NOMO-1 (cell line): ENCODE data around the gene CCDC182.

Experiments used
- DNase-seq, 2 experiments: peaks; one replicate each; lab custom pipeline; 2025; ENCODE audit not compliant: unreplicated experiment in 2 of 2; lab: John Stamatoyannopoulos, UW

The CCDC182 gene

DNA sequence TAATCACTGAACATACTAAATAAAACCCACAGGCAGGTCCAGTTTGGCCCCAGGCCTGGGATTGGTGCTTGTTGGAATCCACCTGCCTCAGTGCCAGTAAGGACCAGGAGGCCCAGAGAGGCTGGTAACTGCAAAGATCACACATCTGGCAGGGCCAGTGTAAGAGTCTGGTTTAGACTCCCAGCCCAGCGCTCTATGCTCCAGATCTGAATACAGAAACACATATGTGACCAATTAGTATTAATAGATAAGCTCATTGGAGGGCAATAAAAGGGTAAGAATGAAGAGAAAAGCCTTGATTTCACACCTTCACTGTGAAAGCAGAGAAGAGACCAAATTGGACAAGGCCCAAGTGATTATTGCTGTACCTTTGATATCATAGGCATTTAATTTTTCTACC is 13.6 kb upstream of the CCDC182 start:
- DNase-seq: no peak

DNA sequence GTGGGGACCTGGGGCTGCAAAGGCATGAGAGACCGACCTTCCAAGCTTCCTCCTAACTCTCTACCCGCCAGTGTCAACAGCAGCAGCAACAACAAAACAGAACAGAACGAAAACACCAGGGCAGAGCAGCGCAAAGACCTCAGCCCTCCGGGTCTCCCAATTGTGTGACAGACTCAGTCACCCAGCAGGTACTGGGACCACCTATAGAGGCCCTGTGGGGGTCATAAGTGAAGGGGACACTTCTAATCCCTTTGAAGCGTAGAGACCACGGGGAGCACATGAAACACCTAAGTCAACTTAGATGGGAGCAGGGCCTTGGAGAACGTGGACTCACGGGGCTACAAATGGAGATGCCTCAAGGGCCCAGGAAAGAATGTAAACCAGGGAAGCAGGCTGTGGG is 12.6 kb upstream of the CCDC182 start:
- DNase-seq: no peak

DNA sequence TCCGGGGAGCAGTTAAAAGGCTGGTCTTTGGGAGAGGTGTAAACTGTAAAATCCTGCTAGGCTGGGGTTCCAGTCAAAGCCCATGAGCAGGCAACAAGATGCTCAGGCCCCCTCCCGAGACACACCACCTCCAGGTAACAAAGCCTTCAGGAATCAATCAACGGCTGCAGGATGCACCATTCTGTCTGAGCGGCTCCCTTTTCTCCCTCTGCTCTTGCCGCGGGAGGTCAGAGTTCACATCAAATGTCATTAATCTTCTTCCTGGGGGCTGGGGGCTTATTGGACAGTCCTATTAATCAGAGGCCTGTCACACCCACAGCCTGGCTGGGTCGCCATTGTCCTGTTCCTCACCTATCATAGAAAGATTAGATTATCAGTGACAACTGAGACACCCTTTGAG is 11.9 kb upstream of the CCDC182 start:
- DNase-seq: no peak

DNA sequence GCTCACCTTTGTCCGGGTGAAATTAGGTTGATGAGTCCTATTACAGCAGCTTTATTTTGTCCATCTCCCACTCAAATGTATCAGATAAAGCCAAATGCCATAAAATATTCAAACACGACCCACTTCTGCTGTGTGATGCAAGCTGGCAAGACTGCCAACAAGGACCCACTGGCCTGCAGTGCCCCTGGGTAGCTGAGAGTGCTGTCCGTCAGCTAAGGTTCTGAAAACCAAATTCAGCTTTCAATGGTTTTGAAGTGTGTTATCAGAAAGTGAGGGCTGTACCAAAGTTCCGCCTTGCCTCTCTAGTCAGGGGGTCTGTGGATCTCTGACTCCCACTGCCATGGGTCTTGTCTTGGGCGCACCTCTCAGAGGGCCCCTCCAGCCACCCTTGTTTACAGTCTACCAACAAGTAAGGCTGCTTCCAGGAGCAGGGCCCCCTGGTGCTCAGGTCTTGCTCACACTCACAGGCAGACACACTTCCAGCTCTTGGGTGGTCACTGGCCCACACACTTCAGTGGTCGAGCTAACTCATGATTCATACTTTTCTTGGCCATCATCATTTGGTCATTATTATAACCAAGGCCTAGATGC is 10.5 kb upstream of the CCDC182 start:
- no peak for DNase-seq

GRCh38 chr17:57752031-57752905 is 7.2 kb upstream of the CCDC182 start:
- no peak for DNase-seq

DNA sequence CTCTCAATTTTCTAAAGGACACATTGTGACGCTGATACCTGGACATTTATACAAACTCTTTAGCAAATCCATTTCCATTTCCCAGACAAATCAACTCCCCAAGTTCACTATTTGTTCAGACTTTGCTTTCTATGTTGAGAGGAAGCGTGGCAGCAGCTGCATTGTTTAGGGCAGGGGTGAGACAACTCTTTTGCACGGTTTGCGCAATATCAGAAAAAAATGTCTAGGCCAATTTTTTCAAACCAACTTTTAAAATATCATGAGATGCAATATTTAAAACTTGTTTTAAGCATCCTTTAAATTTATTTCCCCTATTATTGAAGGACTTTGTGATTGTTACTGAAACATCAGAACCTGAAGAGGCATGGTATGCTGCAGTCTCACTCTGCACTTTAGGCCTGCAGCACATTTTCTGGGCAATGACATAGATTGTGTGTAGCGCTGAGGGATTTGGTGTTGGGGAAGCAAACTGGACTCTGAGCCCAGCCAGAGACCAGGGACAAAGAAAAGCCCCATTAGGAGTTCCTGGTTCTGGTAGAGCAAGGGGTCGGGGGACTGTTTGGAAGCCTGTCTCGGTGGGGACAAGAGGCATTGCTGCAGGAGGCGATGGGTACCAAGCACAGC is 6.4 kb upstream of the CCDC182 start:
- DNase-seq: peak; percentile 40 to 55

GRCh38 chr17:57750895-57751294 is 5.8 kb upstream of the CCDC182 start:
- no peak for DNase-seq

GRCh38 chr17:57750109-57750871 is 5.2 kb upstream of the CCDC182 start:
- peak; percentile 29 to 39 for DNase-seq

DNA sequence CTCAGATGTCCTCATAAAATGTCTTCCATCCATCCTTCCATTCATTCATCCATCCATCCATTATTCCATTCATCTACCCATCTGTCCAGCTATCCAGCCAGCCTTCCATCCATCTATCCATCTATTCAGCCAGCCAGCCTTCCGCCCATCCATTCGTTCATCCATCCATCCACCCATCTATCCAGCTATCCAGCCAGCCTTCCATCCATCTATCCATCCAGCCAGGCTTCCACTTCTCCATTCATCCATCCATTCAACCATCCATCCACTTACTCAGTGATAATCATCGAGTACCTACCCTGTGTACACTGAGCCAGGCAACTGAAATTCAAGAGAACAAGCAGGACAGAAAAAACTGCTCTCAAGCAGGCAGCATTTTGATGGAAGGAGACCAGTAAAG is 4.6 kb upstream of the CCDC182 start:
- no peak for DNase-seq

DNA sequence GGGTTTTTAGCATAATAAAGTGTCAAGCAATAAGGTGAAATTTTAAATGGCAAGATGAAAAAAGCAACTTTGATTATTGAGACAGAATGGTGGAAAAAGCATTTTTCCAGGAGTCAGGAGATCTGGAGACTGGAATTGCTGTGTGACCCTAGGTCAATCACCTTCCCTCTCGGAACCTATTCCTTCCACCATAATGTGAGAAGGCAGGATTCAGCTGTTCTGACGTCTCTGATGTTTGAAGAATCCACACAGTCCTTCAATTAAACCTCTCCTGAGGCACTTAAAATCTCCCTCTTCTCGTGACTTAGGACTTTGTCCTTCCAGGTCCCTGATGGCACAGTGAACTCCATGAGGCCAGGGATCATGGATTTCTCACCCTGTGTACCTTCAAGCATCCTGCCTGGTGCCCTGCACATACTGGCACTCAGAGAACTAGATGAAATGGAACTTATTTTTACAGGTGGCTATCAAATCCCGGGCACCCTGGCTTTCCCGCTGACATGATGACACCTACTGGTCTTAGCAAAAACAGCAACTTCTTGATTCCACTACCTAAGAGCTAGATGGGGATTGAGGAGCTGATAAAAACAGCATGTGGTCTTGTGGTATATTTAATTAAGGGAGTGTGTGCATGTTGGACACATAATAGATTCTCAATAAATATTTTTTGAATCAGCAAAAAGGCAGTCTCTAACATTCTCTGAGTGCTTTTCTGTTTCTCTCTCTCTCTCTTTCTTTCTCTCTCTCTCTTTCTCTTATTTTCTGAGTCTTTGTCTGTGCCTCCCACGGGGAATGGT is 2.3 kb upstream of the CCDC182 start:
- peak; percentile 47 to 58 for DNase-seq

DNA sequence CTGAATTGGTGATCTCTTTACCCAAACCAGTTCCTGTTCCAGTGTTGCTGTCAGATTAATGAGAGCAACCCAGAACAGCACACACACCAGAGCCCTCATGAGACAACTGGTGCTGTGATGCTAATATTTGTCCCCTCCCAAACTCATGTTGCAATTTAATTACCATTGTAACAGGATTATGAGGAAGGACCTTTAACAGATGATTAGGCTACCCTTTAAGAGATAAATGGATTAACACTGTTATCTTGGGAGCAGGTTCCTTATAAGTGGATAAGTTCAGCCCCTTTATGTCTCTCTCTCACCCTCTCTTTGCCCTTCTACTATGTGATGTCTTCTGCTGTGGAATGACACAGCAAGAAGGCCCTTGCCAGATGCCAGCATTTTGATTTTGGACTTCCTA is 1.1 kb upstream of the CCDC182 start:
- DNase-seq: no peak

GRCh38 chr17:57744195-57745170 is 616 bp downstream of the CCDC182 start:
- peak; percentile 68 to 76 for DNase-seq

DNA sequence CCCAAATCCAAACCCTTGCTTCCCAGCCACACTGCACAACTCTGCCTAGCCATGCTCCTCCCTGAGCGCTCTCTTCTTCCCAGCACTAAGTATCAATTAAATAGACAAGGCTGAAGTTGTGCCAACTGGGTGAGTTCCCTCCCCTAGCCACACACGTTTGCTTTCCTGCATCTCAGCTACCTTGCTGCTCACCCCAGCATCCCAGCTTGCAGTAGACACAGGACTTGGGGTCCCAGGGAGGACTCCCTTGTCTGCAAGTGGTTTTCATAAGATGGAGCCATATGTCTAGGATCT is 4.9 kb downstream of the CCDC182 start:
- no peak for DNase-seq

GRCh38 chr17:57739402-57740234 is 5.5 kb downstream of the CCDC182 start:
- peak; percentile 40 to 41 for DNase-seq

DNA sequence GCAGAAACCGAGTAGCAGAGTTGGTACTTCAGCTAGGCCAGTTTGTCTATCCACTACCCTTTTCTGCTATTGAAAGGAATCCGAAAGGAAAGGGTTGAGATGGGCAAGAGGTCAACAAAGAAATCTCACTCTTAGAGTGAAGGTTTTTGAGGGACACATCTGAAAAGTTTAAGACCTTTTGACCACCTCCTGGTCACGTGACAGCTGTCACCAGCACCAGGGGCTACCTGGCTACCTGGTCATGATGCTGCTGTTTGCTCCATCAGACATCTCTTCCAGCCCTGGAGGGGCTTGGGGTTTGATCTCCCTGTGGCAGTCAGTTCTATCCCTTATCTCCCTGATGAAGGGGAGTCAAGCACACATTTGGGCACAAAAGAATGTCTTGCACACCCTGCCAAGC is 7.6 kb downstream of the CCDC182 start:
- no peak for DNase-seq

DNA sequence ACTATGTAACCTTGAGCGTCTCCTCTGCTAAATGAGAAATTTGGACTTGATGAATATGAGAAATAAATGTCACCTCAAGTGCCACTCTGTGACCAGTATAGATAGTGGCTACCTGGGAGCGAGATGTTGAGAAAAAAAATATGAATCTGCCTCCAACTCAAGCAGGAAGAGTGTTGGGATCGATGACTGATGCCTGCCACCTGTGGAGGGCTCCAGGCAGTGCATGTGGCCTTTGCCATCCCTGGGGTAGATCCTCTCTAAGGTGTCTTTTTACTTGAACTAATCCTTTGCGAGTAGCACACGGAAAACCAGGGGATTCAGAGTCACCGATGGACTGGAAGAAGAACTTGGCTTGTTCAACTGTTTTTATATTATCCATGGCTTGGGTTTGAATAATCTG is 9.4 kb downstream of the CCDC182 start:
- no peak for DNase-seq

DNA sequence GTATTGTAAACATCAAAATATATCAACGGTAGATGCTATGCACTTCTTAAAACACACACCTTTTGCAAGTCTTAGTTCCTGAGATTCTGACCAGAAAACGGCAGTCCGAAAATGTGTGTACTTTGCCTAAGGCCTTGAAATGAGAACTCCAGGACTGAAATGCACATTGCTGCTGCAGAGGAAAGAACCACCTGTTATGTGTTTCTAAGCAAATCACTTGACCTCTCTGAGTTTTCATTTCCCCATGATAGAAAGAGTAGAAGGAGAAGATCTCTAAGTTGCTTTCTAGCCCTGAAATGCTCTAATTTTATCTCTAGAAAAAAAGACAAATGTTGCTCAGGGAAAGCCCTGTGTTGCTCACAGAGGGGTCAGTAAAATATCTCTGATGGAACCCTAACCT is 9.9 kb downstream of the CCDC182 start:
- DNase-seq: no peak

DNA sequence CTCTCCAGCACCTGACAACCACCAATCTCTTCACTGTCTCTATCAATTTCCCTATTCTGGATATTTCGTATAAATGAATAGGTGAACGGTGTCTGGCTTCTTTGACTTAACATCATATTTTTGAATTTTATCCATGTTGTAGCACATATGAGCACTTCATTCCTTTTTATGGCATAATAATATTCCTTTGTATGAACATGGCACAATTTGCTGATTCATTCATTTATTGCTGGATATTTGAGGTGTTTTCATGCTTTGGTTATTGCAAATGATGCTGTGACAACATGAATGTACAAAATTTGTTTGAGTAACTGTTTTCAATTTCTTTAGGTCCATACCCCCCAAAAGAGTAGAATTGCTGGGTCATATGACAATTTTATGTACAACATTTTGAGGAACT is 12.0 kb downstream of the CCDC182 start:
- no peak for DNase-seq

DNA sequence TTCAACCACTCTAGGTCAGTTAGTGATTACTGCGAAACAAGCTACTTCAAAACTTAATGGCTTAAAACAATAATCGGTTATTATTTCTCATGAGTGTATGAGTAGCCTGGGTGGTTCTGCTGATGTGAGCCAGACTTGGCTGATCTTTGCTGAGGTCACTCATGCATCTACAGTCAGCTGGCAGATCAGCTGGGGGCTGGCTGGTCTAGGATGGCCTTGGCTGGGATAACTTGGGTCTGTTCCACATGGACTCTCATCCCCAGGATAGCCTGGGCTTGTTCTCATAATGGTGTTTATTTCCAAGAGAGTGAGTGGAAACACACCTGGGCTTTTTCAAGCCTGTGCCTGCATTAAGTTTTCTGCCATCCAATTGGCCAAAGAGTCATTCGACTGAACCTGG is 13.0 kb downstream of the CCDC182 start:
- no peak for DNase-seq
